Adrenal gland (tissue), 5 donors: ENCODE data around the gene COX20.

ENCODE experiments used
- CTCF ChIP-seq, 6 experiments: fragments of 450-650 bp in 4 of 6; fragments of 200-600 bp in 2 of 6; sonication (generic) in 1 of 6; IDR thresholded peaks; 1 replicate in 5 of 6; 2 replicates in 1 of 6; pipeline versions ENCODE4 v1.5.1 to v1.8.0; 2016 to 2021; ENCODE audit warnings: antibody characterized with exemption in 6 of 6, mild to moderate bottlenecking in 2 of 6, moderate library complexity in 1 of 6
- POLR2A ChIP-seq, 2 donors: fragments of 450-650 bp; IDR thresholded peaks; one replicate each; pipeline ENCODE4 v1.6.1; 2017; ENCODE audit warnings: antibody characterized with exemption in 2 of 2, mild to moderate bottlenecking in 2 of 2, moderate library complexity in 1 of 2
- donor health status: DM: no; HTN: no; CAD: no.

- TF ChIP-seq CTCF (IDR thresholded peaks at IDR 0.05) (no peak), POLR2A (IDR thresholded peaks at IDR 0.05) (no peak)
These were observed 19.6 kb downstream of the COX20 start for GRCh38 chr1:244854865-244855578.
